Liver (tissue), 9 donors: Measurements from ENCODE around the gene CATSPERZ. TPM values are rescaled to one million over a fixed set of nuclear protein-coding genes. Genes with fewer than 3 reads are reported as not detected.

Experiments used
- DNase-seq: peaks from one replicate; pipeline ENCODE4 v3.0.0-alpha.2; 2017; ENCODE audit warnings: low spot score
- H3K27ac ChIP-seq, 2 donors: one replicate each; pipeline ENCODE4 v1.7.0; 2013; ENCODE audit warnings: inconsistent platforms in 2 of 2, low read length in 2 of 2, control low read depth in 1 of 2, low read depth in 1 of 2, mild to moderate bottlenecking in 1 of 2
- H3K27me3 ChIP-seq, 4 donors: one replicate each; pipeline versions ENCODE4 v1.6.1 to v1.7.0; 2013; ENCODE audit warnings: low read length in 3 of 4, inconsistent platforms in 1 of 4, mild to moderate bottlenecking in 1 of 4, moderate library complexity in 1 of 4; ENCODE audit not compliant: control insufficient read depth in 4 of 4, insufficient read depth in 4 of 4
- H3K36me3 ChIP-seq, 4 donors: one replicate each; pipeline versions ENCODE4 v1.6.1 to v1.7.0; 2013; ENCODE audit warnings: low read length in 3 of 4, mild to moderate bottlenecking in 3 of 4, low read depth in 1 of 4, moderate library complexity in 1 of 4; ENCODE audit not compliant: control insufficient read depth in 4 of 4, insufficient read depth in 3 of 4
- H3K4me1 ChIP-seq, 4 donors: one replicate each; pipeline versions ENCODE4 v1.6.1 to v1.7.0; 2013; ENCODE audit warnings: low read length in 3 of 4, mild to moderate bottlenecking in 3 of 4, moderate library complexity in 1 of 4; ENCODE audit not compliant: control insufficient read depth in 4 of 4, insufficient read depth in 4 of 4
- H3K4me3 ChIP-seq, 3 donors: one replicate each; pipeline versions ENCODE4 v1.6.1 to v1.7.0; 2013; ENCODE audit warnings: low read length in 3 of 3, control low read depth in 1 of 3, low read depth in 1 of 3, mild to moderate bottlenecking in 1 of 3
- H3K9ac ChIP-seq, 2 donors: one replicate each; pipeline ENCODE4 v1.7.0; 2013; ENCODE audit warnings: low read length in 2 of 2, mild to moderate bottlenecking in 2 of 2, moderate library complexity in 2 of 2, control low read depth in 1 of 2, low read depth in 1 of 2
- H3K9me3 ChIP-seq, 4 donors: one replicate each; pipeline versions ENCODE4 v1.6.1 to v1.7.0; 2013; ENCODE audit warnings: low read length in 3 of 4; ENCODE audit not compliant: control insufficient read depth in 4 of 4
- EGR1 ChIP-seq, 2 donors: IDR thresholded peaks; 2 replicates each; pipeline ENCODE4 v1.6.1; 2016 to 2018; ENCODE audit warnings: antibody characterized with exemption in 2 of 2, low read depth in 2 of 2
- FOXA1 ChIP-seq: IDR thresholded peaks from 2 replicates; pipeline ENCODE4 v1.6.1; 2016; ENCODE audit warnings: antibody characterized with exemption
- FOXA2 ChIP-seq: IDR thresholded peaks from 2 replicates; pipeline ENCODE4 v1.6.1; 2016; ENCODE audit warnings: antibody characterized with exemption
- GABPA ChIP-seq, 2 donors: IDR thresholded peaks in 1 of 2; conservative IDR thresholded peaks in 1 of 2; 2 replicates each; pipeline ENCODE4 v1.6.1; 2016; ENCODE audit warnings: antibody characterized with exemption in 2 of 2, mild to moderate bottlenecking in 1 of 2, moderate library complexity in 1 of 2
- HNF4A ChIP-seq, 2 donors: conservative IDR thresholded peaks; 2 replicates each; pipeline ENCODE4 v1.6.1; 2016; ENCODE audit warnings: antibody characterized with exemption in 2 of 2, mild to moderate bottlenecking in 2 of 2
- HNF4G ChIP-seq: IDR thresholded peaks from 2 replicates; pipeline ENCODE4 v1.6.1; 2016; ENCODE audit warnings: antibody characterized with exemption
- JUND ChIP-seq, 2 donors: IDR thresholded peaks; 2 replicates each; pipeline ENCODE4 v1.6.1; 2016; ENCODE audit warnings: antibody characterized with exemption in 2 of 2
- NR2F2 ChIP-seq: IDR thresholded peaks from 2 replicates; pipeline ENCODE4 v1.6.1; 2016; ENCODE audit warnings: antibody characterized with exemption
- RAD21 ChIP-seq, 2 donors: IDR thresholded peaks; 2 replicates each; pipeline ENCODE4 v1.6.1; 2016; ENCODE audit warnings: antibody characterized with exemption in 2 of 2, mild to moderate bottlenecking in 2 of 2
- RXRA ChIP-seq, 2 donors: IDR thresholded peaks; 2 replicates each; pipeline ENCODE4 v1.6.1; 2017 to 2018; ENCODE audit warnings: antibody characterized with exemption in 2 of 2, mild to moderate bottlenecking in 1 of 2
- SP1 ChIP-seq: IDR thresholded peaks from 2 replicates; pipeline ENCODE4 v1.6.1; 2018; ENCODE audit warnings: antibody characterized with exemption, mild to moderate bottlenecking
- TAF1 ChIP-seq: conservative IDR thresholded peaks from 2 replicates; pipeline ENCODE4 v1.6.1; 2016; ENCODE audit warnings: antibody characterized with exemption, mild to moderate bottlenecking
- YY1 ChIP-seq: IDR thresholded peaks from 2 replicates; pipeline ENCODE4 v1.6.1; 2016; ENCODE audit warnings: antibody characterized with exemption, mild to moderate bottlenecking
- WGBS: extraction: QIAGEN DNeasy Blood & Tissue Kit; methylation state at CpG from one replicate; pipeline ENCODE4 v1.1.7; 2013; 5-methylcytosine and 5-hydroxymethylcytosine counted together
- polyA plus RNA-seq, 2 donors: library from polyadenylated mRNA; stranded (reverse) in 1 of 2; unstranded in 1 of 2; fragments of 200-250 nt in 1 of 2; fragments of >200 nt in 1 of 2; fragmentation: Nextera tagmentation in 1 of 2; extraction: Ambion mirVana in 1 of 2; gene quantifications; one replicate each; pipeline versions ENCODE4 v1.2.1 to v1.2.3, GENCODE V29; 2013 to 2015
- total RNA-seq, 2 donors: library from RNA; depleted of rRNA; stranded (reverse); fragments of >200 nt; gene quantifications; one replicate each; pipeline ENCODE4 v1.2.3, GENCODE V29; 2014
- TF ChIP-seq, protein P1 (sequence below): IDR thresholded peaks from 2 replicates; pipeline ENCODE4 v1.6.1; 2016; ENCODE audit warnings: antibody characterized with exemption
- TF ChIP-seq, protein P2 (sequence below): IDR thresholded peaks from 2 replicates; pipeline ENCODE4 v1.6.1; 2016; ENCODE audit warnings: antibody characterized with exemption
- TF ChIP-seq, protein P3 (sequence below): fragments of 150-350 bp; IDR thresholded peaks from 2 replicates; pipeline ENCODE4 v1.5.1; 2017; ENCODE audit warnings: improper control_type of control experiment, low read depth, low read length; ENCODE audit not compliant: missing input control
- TF ChIP-seq, protein P4 (sequence below): IDR thresholded peaks from 2 replicates; pipeline ENCODE4 v1.6.1; 2016; ENCODE audit warnings: antibody characterized with exemption, mild to moderate bottlenecking
- TF ChIP-seq, protein P5 (sequence below): IDR thresholded peaks from 2 replicates; pipeline ENCODE4 v1.6.1; 2016; ENCODE audit warnings: antibody characterized with exemption
- donor health status: healthy.
- donor health status: healthy.
- donor health status: healthy.
- donor health status: healthy.
- donor health status: healthy.

CATSPERZ gene
- total and polyA plus RNA-seq, 4 donors, result 0.42 TPM; not detected in 3

DNA sequence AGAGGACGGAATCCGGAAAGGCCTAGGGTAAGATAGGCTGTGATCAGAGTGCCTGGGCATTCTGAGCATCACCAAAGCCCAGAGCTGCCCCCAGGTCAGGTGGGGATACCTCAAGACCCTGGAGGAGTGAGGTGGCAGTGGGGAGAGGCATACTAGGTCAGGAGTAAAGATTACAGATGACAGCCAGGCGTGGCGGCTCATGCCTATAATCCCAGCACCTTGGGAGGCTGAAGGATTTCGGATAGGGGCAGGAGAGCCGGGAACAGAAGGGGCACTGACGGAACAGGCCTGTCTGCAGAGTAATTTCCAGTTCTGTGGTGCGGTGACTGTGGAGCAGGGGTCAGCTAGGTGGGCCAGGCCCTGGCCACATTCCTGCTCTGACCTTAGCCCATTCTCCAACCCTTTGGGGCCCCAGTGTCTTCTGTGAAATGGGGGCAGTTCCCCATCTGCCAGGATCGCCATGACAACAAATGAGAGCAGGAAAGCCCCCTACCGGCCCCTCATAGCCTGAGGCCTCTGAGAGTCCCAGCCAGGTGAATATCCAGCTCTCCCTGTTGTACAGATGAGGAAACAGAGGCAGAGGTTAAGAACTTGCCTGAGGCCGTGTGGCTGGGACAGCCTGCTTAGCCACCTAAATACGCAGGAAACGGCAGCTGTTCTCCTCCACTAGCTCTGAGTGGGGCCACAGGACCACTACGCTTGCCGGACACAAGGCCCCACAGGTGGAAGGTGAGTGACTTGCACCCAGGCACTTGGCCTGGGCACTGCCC lies 24.9 kb upstream of the CATSPERZ start:
- Histone ChIP-seq H3K9me3 (no peaks in the 10 kb centered on the region), H3K4me3 (no peak overlapping the region), H3K27me3 (no peaks in the 10 kb centered on the region), H3K9ac (no peak overlapping the region), H3K4me1 (peaks cover 6 to 23% (median 13%) of the 10 kb centered on the region in 4 donors), H3K36me3 (peaks cover 0 to 21% (median 7%) of the 10 kb centered on the region in 4 donors), H3K27ac (no peak overlapping the region)
- 95% methylated on average over 15 of the region's 15 CpGs for WGBS
- TF ChIP-seq YY1, result no peak
- TF ChIP-seq, protein P1, sequence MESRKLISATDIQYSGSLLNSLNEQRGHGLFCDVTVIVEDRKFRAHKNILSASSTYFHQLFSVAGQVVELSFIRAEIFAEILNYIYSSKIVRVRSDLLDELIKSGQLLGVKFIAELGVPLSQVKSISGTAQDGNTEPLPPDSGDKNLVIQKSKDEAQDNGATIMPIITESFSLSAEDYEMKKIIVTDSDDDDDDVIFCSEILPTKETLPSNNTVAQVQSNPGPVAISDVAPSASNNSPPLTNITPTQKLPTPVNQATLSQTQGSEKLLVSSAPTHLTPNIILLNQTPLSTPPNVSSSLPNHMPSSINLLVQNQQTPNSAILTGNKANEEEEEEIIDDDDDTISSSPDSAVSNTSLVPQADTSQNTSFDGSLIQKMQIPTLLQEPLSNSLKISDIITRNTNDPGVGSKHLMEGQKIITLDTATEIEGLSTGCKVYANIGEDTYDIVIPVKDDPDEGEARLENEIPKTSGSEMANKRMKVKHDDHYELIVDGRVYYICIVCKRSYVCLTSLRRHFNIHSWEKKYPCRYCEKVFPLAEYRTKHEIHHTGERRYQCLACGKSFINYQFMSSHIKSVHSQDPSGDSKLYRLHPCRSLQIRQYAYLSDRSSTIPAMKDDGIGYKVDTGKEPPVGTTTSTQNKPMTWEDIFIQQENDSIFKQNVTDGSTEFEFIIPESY, result no peak
- no peak for TF ChIP-seq NR2F2
- TF ChIP-seq, protein P2, sequence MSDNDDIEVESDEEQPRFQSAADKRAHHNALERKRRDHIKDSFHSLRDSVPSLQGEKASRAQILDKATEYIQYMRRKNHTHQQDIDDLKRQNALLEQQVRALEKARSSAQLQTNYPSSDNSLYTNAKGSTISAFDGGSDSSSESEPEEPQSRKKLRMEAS, result no peak
- no peak for TF ChIP-seq HNF4A (conservative IDR thresholded peaks at IDR 0.05)
- TF ChIP-seq, protein P3, sequence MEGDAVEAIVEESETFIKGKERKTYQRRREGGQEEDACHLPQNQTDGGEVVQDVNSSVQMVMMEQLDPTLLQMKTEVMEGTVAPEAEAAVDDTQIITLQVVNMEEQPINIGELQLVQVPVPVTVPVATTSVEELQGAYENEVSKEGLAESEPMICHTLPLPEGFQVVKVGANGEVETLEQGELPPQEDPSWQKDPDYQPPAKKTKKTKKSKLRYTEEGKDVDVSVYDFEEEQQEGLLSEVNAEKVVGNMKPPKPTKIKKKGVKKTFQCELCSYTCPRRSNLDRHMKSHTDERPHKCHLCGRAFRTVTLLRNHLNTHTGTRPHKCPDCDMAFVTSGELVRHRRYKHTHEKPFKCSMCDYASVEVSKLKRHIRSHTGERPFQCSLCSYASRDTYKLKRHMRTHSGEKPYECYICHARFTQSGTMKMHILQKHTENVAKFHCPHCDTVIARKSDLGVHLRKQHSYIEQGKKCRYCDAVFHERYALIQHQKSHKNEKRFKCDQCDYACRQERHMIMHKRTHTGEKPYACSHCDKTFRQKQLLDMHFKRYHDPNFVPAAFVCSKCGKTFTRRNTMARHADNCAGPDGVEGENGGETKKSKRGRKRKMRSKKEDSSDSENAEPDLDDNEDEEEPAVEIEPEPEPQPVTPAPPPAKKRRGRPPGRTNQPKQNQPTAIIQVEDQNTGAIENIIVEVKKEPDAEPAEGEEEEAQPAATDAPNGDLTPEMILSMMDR, result no peak
- no peak for TF ChIP-seq FOXA1
- no peak for TF ChIP-seq JUND (IDR thresholded peaks at IDR 0.05)
- no peak for TF ChIP-seq SP1
- TF ChIP-seq RAD21 (IDR thresholded peaks at IDR 0.05), result no peak
- no peak for TF ChIP-seq FOXA2
- TF ChIP-seq, protein P4, sequence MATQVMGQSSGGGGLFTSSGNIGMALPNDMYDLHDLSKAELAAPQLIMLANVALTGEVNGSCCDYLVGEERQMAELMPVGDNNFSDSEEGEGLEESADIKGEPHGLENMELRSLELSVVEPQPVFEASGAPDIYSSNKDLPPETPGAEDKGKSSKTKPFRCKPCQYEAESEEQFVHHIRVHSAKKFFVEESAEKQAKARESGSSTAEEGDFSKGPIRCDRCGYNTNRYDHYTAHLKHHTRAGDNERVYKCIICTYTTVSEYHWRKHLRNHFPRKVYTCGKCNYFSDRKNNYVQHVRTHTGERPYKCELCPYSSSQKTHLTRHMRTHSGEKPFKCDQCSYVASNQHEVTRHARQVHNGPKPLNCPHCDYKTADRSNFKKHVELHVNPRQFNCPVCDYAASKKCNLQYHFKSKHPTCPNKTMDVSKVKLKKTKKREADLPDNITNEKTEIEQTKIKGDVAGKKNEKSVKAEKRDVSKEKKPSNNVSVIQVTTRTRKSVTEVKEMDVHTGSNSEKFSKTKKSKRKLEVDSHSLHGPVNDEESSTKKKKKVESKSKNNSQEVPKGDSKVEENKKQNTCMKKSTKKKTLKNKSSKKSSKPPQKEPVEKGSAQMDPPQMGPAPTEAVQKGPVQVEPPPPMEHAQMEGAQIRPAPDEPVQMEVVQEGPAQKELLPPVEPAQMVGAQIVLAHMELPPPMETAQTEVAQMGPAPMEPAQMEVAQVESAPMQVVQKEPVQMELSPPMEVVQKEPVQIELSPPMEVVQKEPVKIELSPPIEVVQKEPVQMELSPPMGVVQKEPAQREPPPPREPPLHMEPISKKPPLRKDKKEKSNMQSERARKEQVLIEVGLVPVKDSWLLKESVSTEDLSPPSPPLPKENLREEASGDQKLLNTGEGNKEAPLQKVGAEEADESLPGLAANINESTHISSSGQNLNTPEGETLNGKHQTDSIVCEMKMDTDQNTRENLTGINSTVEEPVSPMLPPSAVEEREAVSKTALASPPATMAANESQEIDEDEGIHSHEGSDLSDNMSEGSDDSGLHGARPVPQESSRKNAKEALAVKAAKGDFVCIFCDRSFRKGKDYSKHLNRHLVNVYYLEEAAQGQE, result no peak
- no peak for TF ChIP-seq GABPA (IDR thresholded peaks at IDR 0.05 in 1 of 2, conservative IDR thresholded peaks at IDR 0.05 in 1 of 2)
- no peak for TF ChIP-seq RXRA (IDR thresholded peaks at IDR 0.05)
- TF ChIP-seq, protein P5, sequence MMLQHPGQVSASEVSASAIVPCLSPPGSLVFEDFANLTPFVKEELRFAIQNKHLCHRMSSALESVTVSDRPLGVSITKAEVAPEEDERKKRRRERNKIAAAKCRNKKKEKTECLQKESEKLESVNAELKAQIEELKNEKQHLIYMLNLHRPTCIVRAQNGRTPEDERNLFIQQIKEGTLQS, result no peak
- no peak for TF ChIP-seq TAF1
- no peak for TF ChIP-seq HNF4G
- TF ChIP-seq EGR1 (IDR thresholded peaks at IDR 0.05; ENCODE audit: low read depth in 2 of 2), result no peak
- DNase-seq, result no peak
